GM18861 (cell line): ENCODE measurements around the gene AHNAK.
"Not testable (repeated sequence)": the region's sequence is repeated elsewhere in the genome, so short reads cannot be mapped to it uniquely, and the experiment has no call there.

Experiments
- ATAC-seq: cut with Tn5 transposase; IDR thresholded peaks from one replicate; pipeline ENCODE4 v1.9.1; 2021; ENCODE audit not compliant: unreplicated experiment

The AHNAK gene

DNA sequence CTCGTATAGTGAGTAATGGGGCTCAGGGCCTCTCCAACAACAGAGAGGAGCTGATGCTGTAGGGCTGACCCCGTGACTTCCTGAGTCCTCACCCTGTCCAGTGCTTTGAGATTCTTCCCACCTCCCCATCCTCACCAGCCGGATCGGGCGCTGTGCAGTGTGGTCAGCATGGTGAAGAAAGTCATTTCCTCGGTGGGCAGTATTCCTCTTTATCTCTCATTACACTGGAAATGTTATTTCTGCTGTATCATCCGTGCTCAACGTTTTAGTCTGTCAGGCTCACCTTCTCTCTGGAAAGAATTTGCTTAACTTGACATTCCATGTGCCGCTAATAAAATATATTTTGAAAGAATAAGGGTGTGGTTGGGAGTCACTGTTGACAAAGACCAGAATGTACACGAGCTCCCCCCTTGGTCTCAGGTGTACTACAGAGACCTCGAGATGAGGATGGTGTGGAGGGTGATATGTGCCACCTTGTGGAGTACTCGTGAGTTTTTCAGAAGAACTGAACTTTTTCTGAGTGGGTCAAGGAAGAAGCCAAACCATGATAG lies 153.5 kb downstream of the AHNAK start:
- no peak for ATAC-seq

- no peak for ATAC-seq
Observed at GRCh38 chr11:62392506-62392905, 154.1 kb downstream of the AHNAK start.

- no peak for ATAC-seq
Observed at GRCh38 chr11:62391642-62392425, 154.8 kb downstream of the AHNAK start.

DNA sequence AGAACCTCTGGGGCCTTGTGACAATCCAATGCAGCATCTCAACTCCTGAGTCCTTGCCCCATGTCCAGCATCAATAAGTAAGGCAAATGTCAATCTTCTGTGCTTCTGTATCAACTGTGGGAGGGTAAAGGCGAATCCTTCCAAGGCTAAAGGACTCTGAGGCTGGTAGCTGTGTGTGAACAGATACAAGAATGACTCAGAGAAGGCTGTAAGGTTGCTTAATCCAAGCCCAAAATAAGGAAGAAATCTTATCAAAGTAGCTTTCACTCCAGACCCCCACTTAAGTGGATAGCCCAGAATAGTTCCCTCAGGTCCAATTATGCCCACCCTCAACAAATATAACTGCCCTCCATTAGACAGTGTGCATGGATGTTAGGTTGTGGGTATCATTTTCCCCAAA lies 155.9 kb downstream of the AHNAK start:
- ATAC-seq, result no peak

- ATAC-seq, result no peak
Observed at GRCh38 chr11:62390237-62390636, 156.4 kb downstream of the AHNAK start.

DNA sequence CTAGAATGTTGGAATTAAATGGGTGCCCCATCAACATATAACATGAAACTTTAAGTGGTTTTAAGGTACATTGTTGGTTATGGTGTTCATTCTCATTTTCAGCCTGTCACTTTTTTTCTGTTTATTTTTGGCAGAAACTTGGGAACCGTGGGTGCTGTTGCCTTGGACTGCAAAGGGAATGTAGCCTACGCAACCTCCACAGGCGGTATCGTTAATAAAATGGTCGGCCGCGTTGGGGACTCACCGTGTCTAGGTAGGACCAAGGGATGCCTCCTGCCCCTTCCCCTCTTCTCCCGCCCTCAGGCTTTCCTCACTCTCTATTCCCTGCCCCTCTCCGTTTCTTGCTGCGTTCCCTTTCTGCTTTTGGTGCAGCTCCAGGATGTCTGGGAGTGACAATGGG lies 157.6 kb downstream of the AHNAK start:
- ATAC-seq, result no peak

DNA sequence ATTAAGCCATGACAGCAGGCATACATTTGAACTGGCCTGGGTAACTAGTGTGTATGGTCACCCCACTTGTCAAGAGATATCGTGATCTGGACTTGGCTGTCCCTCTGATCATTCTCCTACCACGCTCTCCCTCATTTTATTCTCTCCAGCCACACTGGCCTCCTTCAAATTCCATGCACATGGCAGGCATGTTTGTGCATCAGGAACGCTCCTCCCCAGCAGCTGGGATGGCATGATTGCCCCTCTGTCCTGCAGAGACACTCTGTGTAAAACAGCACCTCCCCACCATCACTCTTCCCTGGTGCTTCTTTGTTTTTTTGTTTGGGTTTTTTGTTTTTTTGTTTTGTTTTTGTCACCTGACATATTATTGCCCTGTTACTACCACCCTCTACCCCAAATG lies 159.2 kb downstream of the AHNAK start:
- no peak for ATAC-seq

GRCh38 chr11:62386083-62386482 lies 160.5 kb downstream of the AHNAK start:
- ATAC-seq, result not testable (repeated sequence)

DNA sequence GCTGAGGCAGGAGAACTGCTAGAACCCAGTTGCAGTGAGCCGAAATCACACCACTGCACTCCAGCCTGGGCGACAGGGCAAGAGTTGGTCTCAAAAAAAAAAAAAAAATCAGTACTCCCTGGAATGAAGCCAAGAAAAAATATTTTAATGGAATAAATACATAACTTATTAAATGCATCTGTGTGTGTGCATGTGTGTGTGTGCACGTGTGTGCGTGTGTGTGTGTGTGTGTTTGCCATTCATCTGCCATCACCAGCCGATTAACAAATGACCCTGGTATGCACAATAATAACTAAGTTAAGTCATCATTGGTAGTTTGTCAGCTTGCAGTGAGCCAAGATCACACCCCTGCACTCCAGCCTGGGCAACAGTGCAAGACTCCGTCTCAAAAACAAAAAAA lies 162.8 kb downstream of the AHNAK start:
- no peak for ATAC-seq
